Esophagus muscularis mucosa (tissue), 3 donors: ENCODE measurements around the gene TCERG1L.

Source experiments
- CTCF ChIP-seq, 3 experiments: fragments of 200-600 bp in 2 of 3; fragments of 450-650 bp in 1 of 3; sonication (generic) in 2 of 3; IDR thresholded peaks; one replicate each; pipeline ENCODE4 v1.5.1; 2017 to 2019; ENCODE audit warnings: antibody characterized with exemption in 3 of 3, mild to moderate bottlenecking in 2 of 3, moderate library complexity in 1 of 3
- POLR2A ChIP-seq: fragments of 450-650 bp; IDR thresholded peaks from one replicate; pipeline ENCODE4 v1.6.1; 2017; ENCODE audit warnings: antibody characterized with exemption, moderate library complexity, mild to moderate bottlenecking, low read depth
- POLR2AphosphoS5 ChIP-seq, 2 donors: sonication (generic); formaldehyde crosslinking; IDR thresholded peaks; one replicate each; pipeline ENCODE4 v1.6.1; 2017; ENCODE audit warnings: antibody characterized with exemption in 2 of 2

- TF ChIP-seq POLR2A (no peak), CTCF (IDR thresholded peaks at IDR 0.05) (no peak), POLR2AphosphoS5 (IDR thresholded peaks at IDR 0.05) (no peak)
These were observed 196.2 kb downstream of the TCERG1L start for GRCh38 chr10:131115321-131115720.
